ENCODE measurements around the gene BAIAP2L1. TPM values are rescaled to one million over a fixed set of nuclear protein-coding genes. Genes with fewer than 3 reads are reported as not detected.
"Not testable (repeated sequence)": the region's sequence is repeated elsewhere in the genome, so short reads cannot be mapped to it uniquely, and the experiment has no call there.

BAIAP2L1 gene
- total RNA-seq, 1 donor from 2014 or later = 1.4 TPM

DNA sequence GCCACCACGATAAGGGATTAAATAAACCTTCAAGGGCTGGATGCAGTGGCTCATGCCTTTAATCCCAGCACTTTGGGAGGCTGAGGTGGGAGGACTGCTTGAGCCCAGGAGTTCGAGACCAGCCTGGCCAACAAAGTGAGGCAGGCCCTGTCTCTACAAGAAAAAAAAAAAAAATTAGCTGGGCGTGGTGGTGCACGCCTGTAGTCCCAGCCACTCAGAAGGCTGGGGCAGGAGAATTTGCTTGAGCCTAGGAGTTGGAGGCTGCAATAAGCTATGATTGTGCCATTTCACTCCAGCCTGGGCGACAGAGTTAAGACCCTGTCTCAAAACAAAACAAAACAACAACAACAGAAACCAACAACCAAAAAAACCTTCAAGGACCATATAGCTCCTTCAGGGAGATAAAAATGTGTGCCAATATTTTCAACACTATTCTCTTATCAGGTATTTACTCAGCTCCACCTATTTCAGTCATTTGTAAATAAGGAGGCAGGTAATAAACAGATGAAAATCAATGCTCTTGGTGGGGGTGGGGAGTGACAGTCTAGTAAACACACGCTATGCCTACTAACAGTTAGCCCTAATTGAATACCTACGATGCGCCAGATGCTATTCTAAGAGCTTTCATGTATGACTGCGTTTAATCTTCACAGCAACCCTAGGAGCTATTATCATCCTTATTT lies 13.2 kb downstream of the BAIAP2L1 start:
- Mint-ChIP-seq H3K27me3 (no peaks in the 10 kb centered on the region), H3K4me3 (no peak overlapping the region), H3K4me1 (no peaks in the 10 kb centered on the region), H3K36me3 (ENCODE audit: low read depth) (no peaks in the 10 kb centered on the region), H3K27ac (no peak overlapping the region), H3K9me3 (no peaks in the 10 kb centered on the region)
- intact Hi-C loops (cut with micrococcal nuclease) = no loop called here
- DNase-seq = no peak

DNA sequence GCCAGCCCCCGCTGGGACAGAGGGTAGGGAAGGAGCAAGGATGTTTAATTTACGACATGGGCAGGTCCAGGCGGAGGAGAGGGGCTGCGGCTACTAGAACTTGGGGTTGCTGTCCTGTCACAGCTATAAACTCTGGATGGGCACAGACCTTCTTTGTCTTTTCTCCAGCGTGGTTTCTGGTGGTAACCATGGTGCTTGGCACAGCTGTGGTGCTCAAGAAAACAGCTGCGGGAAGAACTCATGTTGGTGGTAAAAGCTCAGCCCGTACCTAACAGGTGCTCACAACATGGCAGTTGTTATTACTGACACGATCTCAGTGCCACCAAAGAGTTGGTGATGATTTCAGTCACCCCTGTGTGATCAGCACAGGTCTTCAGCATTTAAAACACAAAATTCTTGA lies 13.8 kb downstream of the BAIAP2L1 start:
- H3K27ac Mint-ChIP-seq = no peak overlapping the region
- H3K4me1 Mint-ChIP-seq = no peaks in the 10 kb centered on the region
- intact Hi-C loops (cut with micrococcal nuclease) = no loop called here
- no peak overlapping the region for H3K4me3 Mint-ChIP-seq
- DNase-seq = no peak
- no peaks in the 10 kb centered on the region for H3K36me3 Mint-ChIP-seq (ENCODE audit: low read depth)
- no peaks in the 10 kb centered on the region for H3K27me3 Mint-ChIP-seq
- H3K9me3 Mint-ChIP-seq = no peaks in the 10 kb centered on the region

DNA sequence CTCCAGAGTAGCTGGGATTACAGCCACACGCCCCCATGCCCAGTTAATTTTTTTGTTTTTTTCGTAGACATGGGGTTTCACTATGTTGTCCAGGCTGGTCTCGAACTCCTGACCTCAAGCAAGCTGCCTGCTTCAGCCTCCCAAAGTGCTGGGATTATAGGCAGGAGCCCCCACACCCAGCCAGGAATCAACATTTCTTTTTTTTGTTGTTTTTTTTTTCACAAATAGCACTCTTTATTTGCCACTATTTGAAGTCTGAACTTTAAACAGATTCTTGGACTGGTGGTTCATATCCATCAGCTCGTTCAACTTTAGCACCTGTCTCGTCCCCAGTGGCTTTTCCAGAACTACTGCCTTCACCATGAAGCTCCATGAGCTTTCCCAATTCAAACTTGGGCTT lies 15.4 kb downstream of the BAIAP2L1 start:
- H3K4me3 Mint-ChIP-seq; H3K9me3 Mint-ChIP-seq; intact Hi-C loops (cut with micrococcal nuclease); H3K27me3 Mint-ChIP-seq; H3K27ac Mint-ChIP-seq; H3K4me1 Mint-ChIP-seq; H3K36me3 Mint-ChIP-seq (ENCODE audit: low read depth); DNase-seq: not testable (repeated sequence)

DNA sequence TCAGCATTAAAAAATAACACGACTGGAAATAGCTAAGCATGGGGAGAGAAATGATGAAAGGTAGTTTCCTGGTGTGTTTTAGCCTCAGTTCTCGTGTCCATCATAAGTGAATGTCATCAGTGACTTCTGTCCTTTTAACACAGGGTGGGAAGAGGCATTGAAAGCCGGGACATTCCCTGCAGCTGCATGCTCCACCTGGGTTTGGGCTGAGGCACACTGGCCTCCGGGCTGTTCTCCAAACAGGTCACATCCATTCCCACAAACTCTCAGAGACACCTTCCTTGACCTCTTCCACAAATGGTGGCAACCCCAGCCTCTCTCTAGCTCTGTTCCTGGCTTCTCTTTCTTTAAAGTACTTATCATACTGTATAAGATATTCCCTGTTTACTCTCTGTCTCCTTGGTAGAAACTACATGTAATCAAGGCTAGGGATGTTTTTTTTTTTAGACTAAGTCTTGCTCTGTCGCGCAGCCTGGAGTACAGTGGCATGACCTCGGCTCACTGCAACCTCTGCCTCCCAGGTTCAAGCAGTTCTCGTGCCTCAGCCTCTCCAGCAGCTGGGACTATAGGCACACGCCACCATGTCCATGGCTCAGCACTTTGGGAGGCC lies 22.6 kb downstream of the BAIAP2L1 start:
- Mint-ChIP-seq H3K4me3 (no peak overlapping the region), H3K4me1 (no peaks in the 10 kb centered on the region), H3K27me3 (no peaks in the 10 kb centered on the region), H3K36me3 (ENCODE audit: low read depth) (no peaks in the 10 kb centered on the region), H3K9me3 (no peaks in the 10 kb centered on the region), H3K27ac (no peak overlapping the region)
- intact Hi-C loops (cut with micrococcal nuclease) = no loop called here
- no peak for DNase-seq

DNA sequence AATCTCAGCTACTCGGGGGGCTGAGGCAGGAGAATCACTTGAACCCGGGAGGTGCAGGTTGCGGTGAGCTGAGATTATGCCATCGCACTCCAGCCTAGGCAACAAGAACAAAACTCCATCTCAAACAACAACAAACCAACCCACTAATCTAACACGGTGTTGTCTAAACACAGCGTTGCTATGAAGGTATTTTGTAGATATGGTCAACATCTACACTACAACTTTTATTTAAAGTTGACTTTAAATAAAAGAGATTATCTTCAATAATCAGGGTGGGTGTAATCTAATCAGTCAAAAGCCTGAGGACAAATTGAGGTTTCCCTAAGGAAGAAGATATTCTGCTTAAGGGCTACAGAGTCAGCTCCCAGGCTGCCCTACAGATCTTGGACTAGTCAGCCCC lies 24.2 kb downstream of the BAIAP2L1 start:
- H3K4me1 Mint-ChIP-seq = no peaks in the 10 kb centered on the region
- intact Hi-C loops (cut with micrococcal nuclease) = no loop called here
- no peak overlapping the region for H3K27ac Mint-ChIP-seq
- H3K27me3 Mint-ChIP-seq = no peaks in the 10 kb centered on the region
- no peak for DNase-seq
- no peak overlapping the region for H3K4me3 Mint-ChIP-seq
- H3K36me3 Mint-ChIP-seq (ENCODE audit: low read depth) = no peaks in the 10 kb centered on the region
- no peaks in the 10 kb centered on the region for H3K9me3 Mint-ChIP-seq

DNA sequence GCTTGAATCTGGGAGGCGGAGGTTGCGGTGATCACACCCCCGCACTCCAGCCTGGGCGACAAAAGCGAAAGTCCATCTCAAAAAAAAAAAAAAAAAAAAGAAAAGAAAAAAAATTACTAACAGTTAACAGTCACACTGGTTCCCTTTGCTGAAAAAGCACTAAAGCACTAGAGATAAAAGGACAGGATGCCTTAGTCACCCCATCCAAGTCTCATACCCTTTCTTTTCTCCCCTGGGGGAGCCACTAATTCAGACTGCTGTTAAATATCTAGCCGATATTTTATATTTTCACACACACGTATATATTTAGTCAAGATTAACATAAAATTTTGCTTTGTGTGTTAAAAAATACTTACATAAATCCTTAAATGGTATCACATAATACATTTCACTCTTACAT lies 25.2 kb downstream of the BAIAP2L1 start:
- H3K9me3 Mint-ChIP-seq = no peaks in the 10 kb centered on the region
- intact Hi-C loops (cut with micrococcal nuclease) = no loop called here

DNA sequence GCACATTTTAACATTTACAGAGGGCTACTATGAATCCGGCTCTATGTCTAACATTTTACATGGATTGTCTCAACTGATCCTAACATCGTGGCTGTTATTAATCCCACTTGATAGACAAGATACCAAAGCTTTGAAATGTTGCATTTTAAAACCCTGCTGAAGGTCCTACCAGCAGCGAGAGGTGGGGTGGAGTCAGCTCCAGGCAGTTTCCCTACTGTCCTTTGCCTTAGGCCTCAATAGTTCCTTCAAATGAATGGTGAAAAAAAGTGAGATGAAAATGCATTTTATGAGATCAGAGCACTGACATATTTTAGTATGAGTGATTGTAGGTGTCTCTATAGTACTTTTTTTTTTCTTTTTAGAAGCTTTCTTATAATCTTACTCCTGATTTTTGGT lies 26.6 kb downstream of the BAIAP2L1 start:
- Mint-ChIP-seq H3K36me3 (ENCODE audit: low read depth) (no peaks in the 10 kb centered on the region), H3K9me3 (no peaks in the 10 kb centered on the region), H3K27me3 (no peaks in the 10 kb centered on the region), H3K4me1 (no peaks in the 10 kb centered on the region), H3K27ac (no peak overlapping the region), H3K4me3 (no peak overlapping the region)
- intact Hi-C loops (cut with micrococcal nuclease) = no loop called here
- no peak for DNase-seq

More for the DNA sequence above, 25.2 kb downstream of the BAIAP2L1 start:
- H3K36me3 Mint-ChIP-seq (ENCODE audit: low read depth) = no peaks in the 10 kb centered on the region
- DNase-seq = no peak
- H3K27me3 Mint-ChIP-seq = no peaks in the 10 kb centered on the region
- no peak overlapping the region for H3K4me3 Mint-ChIP-seq
- H3K4me1 Mint-ChIP-seq = no peaks in the 10 kb centered on the region
- no peak overlapping the region for H3K27ac Mint-ChIP-seq

DNA sequence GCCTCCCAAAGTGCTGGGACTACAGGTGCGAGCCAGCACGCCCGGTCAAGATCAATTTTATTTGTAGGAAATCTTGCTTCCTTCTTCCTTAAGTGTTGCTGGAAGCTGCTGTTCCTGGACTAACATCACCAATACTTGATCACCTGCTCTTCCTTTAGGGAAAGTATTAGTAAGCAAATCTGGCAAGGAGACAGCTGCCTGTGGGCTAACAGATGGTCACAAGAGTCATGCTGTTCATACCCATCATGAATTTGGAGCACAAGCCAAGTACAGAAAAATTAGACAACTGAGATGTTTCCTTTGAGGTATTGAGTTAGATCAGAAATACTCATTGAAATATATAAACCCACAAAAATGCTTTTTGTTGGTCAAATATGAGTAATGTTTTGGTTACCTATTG lies 27.9 kb downstream of the BAIAP2L1 start:
- Mint-ChIP-seq H3K9me3 (no peaks in the 10 kb centered on the region), H3K27ac (no peak overlapping the region), H3K4me3 (no peak overlapping the region), H3K4me1 (no peaks in the 10 kb centered on the region), H3K27me3 (no peaks in the 10 kb centered on the region), H3K36me3 (ENCODE audit: low read depth) (no peaks in the 10 kb centered on the region)
- DNase-seq = no peak
- intact Hi-C loops (cut with micrococcal nuclease) = no loop called here

DNA sequence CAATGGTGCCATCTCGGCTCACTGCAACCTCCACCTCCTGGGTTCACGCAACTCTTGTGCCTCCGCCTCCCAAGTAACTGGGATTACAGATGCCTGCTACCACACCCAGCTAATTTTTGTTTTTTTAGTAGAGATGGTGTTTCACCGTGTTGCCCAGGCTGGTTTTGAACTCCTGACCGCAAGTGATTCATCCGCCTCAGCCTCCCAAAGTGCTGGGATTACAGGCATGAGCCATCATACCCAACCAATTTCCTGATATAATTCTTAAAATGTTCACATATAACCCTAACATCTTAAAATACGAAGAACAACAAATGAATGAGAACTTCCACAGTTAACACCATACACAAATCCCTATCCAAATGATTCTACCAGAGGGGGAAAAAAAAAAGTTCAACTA lies 31.2 kb downstream of the BAIAP2L1 start:
- H3K27me3 Mint-ChIP-seq = no peaks in the 10 kb centered on the region
- H3K4me3 Mint-ChIP-seq = no peak overlapping the region
- H3K27ac Mint-ChIP-seq = no peak overlapping the region

DNA sequence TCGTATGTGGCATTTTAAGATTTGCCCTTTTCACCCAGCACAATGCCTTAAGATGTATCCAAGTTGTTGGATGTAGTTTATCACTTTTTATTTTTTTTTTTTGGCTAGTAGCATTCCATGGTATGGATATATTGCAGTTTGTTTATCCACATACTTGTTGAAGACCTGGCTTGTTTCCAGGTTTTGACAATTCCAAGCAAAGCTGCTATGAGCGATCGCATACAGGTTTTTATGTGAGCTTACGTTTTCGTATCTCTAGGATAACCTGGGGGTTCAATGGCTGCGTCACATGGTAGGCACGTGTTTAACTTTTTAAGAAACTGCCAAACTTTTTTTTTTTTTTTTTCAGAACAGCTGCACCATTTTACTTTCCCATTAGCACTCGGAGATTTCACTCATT lies 32.2 kb downstream of the BAIAP2L1 start:
- Mint-ChIP-seq H3K27ac (no peak overlapping the region), H3K4me3 (no peak overlapping the region), H3K27me3 (no peaks in the 10 kb centered on the region), H3K36me3 (ENCODE audit: low read depth) (no peaks in the 10 kb centered on the region), H3K9me3 (no peaks in the 10 kb centered on the region), H3K4me1 (no peaks in the 10 kb centered on the region)
- intact Hi-C loops (cut with micrococcal nuclease) = no loop called here
- DNase-seq = no peak

More for the DNA sequence above, 31.2 kb downstream of the BAIAP2L1 start:
- H3K9me3 Mint-ChIP-seq = no peaks in the 10 kb centered on the region
- no peak for DNase-seq
- H3K36me3 Mint-ChIP-seq (ENCODE audit: low read depth) = no peaks in the 10 kb centered on the region
- intact Hi-C loops (cut with micrococcal nuclease) = no loop called here
- H3K4me1 Mint-ChIP-seq = no peaks in the 10 kb centered on the region

DNA sequence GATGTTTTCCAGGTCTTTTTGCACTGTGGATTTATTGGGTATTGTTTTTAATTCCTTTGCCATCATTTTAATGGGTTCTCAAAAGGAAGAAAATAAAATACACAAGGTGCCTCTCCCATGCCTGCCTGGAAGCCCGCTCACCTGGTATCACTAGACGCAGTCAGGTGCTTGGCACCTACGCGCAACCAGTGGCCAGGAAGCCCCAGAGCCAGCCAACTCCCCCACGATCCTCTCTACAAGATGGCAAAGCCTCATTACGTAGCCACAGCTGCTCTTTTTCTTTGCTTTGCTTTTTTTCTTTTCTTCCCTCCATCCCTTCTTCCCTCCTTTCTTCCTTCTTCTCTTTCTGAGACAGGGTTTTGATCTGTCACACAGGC lies 34.3 kb downstream of the BAIAP2L1 start:
- H3K4me3 Mint-ChIP-seq = no peak overlapping the region
- no peak for DNase-seq
- no peaks in the 10 kb centered on the region for H3K27me3 Mint-ChIP-seq
- H3K27ac Mint-ChIP-seq = no peak overlapping the region
- intact Hi-C loops (cut with micrococcal nuclease) = no loop called here
- no peaks in the 10 kb centered on the region for H3K36me3 Mint-ChIP-seq (ENCODE audit: low read depth)
- H3K9me3 Mint-ChIP-seq = no peaks in the 10 kb centered on the region
- H3K4me1 Mint-ChIP-seq = no peaks in the 10 kb centered on the region

DNA sequence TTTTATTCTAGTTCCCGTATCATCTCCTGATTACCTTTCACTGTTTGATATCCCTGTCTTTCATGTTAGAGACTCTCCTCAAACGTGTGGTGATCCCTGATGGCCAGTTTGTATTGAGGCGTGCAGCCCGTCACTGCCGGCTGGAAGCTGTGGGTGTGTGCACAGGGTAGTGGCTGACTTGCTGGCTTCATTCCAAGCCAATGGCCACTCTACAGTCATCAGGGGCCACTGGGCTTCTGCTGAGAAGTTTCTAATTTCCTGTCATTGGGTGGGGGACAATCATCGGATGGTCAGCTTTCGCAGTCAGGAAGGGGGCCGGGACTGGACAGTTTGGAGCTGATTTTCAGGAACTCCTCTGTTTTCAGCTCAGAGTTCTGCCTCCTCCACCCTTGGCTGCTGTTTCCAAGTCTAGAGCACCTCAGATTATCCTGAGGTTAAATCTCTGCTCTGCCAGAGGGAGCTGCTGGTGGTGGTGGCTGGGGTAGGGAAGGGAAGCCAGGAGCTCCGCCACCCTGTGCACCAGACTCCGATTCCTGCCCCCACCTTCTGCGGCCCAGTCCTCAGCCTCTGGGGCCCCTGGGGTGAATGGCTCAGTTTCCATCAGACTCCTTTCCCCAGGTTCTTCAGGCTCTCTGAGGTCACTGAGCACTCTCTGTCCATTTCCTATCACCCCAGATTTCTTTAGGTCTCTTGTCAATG lies 34.9 kb downstream of the BAIAP2L1 start:
- Mint-ChIP-seq H3K27ac (no peak overlapping the region), H3K4me1 (no peaks in the 10 kb centered on the region), H3K4me3 (no peak overlapping the region), H3K27me3 (no peaks in the 10 kb centered on the region), H3K9me3 (no peaks in the 10 kb centered on the region), H3K36me3 (ENCODE audit: low read depth) (no peaks in the 10 kb centered on the region)
- no peak for DNase-seq
- intact Hi-C loops (cut with micrococcal nuclease) = no loop called here

DNA sequence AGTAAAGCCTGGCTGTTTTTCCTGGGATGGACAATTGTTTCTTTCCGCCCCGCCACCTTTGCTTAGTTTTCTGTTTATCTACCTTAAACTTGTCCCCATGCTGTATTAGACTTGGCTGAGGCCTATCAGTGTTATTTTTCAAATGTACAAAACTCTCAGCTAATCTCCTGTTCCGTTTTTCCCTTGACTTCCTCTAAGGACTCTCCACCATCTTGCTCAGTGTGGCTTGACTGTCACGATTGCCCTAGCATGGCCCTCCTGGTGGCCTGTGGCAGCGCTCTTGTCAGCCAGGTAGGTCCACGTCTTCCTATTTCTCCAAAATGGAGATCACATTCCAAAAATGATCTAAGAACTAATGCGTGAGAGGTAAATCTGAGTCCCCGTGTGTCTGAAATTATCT lies 36.7 kb downstream of the BAIAP2L1 start:
- Mint-ChIP-seq H3K4me1 (no peaks in the 10 kb centered on the region), H3K9me3 (no peaks in the 10 kb centered on the region), H3K27ac (no peak overlapping the region), H3K36me3 (ENCODE audit: low read depth) (no peaks in the 10 kb centered on the region), H3K27me3 (no peaks in the 10 kb centered on the region), H3K4me3 (no peak overlapping the region)
- intact Hi-C loops (cut with micrococcal nuclease) = no loop called here
- DNase-seq = no peak

DNA sequence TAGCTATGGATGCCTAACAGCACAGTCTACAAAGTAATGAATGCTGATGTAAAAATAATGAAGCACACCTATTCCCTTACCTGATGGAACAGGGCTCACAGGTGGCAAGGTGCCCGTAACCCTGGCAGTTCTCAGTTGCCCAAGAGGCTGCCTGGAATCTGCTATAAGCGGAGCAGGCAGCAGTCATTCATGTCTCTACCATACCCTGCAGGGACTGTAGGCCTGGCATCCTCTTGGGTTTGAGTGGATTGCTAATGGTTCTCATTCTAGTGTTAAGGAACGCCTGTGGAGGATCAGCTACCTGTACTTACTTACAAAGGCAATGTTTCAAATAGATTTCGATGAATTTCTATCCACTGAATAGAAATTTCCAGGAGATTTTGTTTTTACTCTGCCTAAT lies 38.4 kb downstream of the BAIAP2L1 start:
- H3K4me1 Mint-ChIP-seq = no peaks in the 10 kb centered on the region
- no peaks in the 10 kb centered on the region for H3K36me3 Mint-ChIP-seq (ENCODE audit: low read depth)
- no peak overlapping the region for H3K27ac Mint-ChIP-seq
- no peak overlapping the region for H3K4me3 Mint-ChIP-seq
- DNase-seq = no peak
- no peaks in the 10 kb centered on the region for H3K27me3 Mint-ChIP-seq
- no peaks in the 10 kb centered on the region for H3K9me3 Mint-ChIP-seq
- intact Hi-C loops (cut with micrococcal nuclease) = no loop called here
